Aorta (tissue), 5 donors: ENCODE measurements around the gene VAPA. TPM values are rescaled to one million over a fixed set of nuclear protein-coding genes. Genes with fewer than 3 reads are reported as not detected.

Experiments used
- ATAC-seq: fragments of 200-7000 bp; cut with Tn5 transposase; one replicate; pipeline ENCODE4 v1.9.1; 2022; ENCODE audit warnings: moderate library complexity; ENCODE audit not compliant: low FRiP score
- DNase-seq, 2 donors: peaks; one replicate each; pipeline ENCODE4 v3.0.0-alpha.2; 2020
- H3K27ac ChIP-seq, 2 donors: one replicate each; pipeline ENCODE4 v1.5.1; 2013; ENCODE audit warnings: low read length in 2 of 2, mild to moderate bottlenecking in 2 of 2, moderate library complexity in 2 of 2, control low read depth in 1 of 2, inconsistent platforms in 1 of 2, low read depth in 1 of 2
- H3K27me3 ChIP-seq, 2 donors: one replicate each; pipeline ENCODE4 v1.6.1; 2013; ENCODE audit warnings: control low read depth in 1 of 2, low read length in 1 of 2, mild to moderate bottlenecking in 1 of 2, moderate library complexity in 1 of 2; ENCODE audit not compliant: insufficient read depth in 2 of 2, control insufficient read depth in 1 of 2
- H3K36me3 ChIP-seq, 2 donors: one replicate each; pipeline ENCODE4 v1.6.1; 2013; ENCODE audit warnings: control low read depth in 1 of 2, low read length in 1 of 2, mild to moderate bottlenecking in 1 of 2; ENCODE audit not compliant: insufficient read depth in 2 of 2, control insufficient read depth in 1 of 2
- H3K4me1 ChIP-seq, 2 donors: one replicate each; pipeline ENCODE4 v1.6.1; 2013; ENCODE audit warnings: low read length in 2 of 2, control low read depth in 1 of 2, mild to moderate bottlenecking in 1 of 2, moderate library complexity in 1 of 2; ENCODE audit not compliant: insufficient read depth in 2 of 2, control insufficient read depth in 1 of 2
- H3K4me3 ChIP-seq, 2 donors: one replicate each; pipeline ENCODE4 v1.5.1; 2013; ENCODE audit warnings: low read length in 2 of 2, control low read depth in 1 of 2, mild to moderate bottlenecking in 1 of 2
- H3K9me3 ChIP-seq: one replicate; pipeline ENCODE4 v1.6.1; 2013; ENCODE audit warnings: mild to moderate bottlenecking, low read length; ENCODE audit not compliant: control insufficient read depth
- WGBS, 2 donors: extraction: QIAGEN DNeasy Blood & Tissue Kit; methylation state at CpG; one replicate each; pipeline ENCODE4 v1.1.7; 2013; 5-methylcytosine and 5-hydroxymethylcytosine counted together
- intact Hi-C, 2 donors: fragments of 100-400 bp; cut with DNase I; formaldehyde crosslinking; loops; one replicate each; pipeline versions ENCODE4 v1.14.2 to v1.15.0; 2022
- polyA plus RNA-seq, 2 donors: library from polyadenylated mRNA; stranded (reverse); fragments of 200-250 nt; gene quantifications; one replicate each; pipeline ENCODE4 v1.2.3, GENCODE V29; 2013
- total RNA-seq, 2 donors: library from RNA; stranded (reverse); fragmentation: NEBNext Ultra II Directional; extraction: Animal tissue kit (Norgen Biotek cat#: 25700); gene quantifications; one replicate each; pipeline ENCODE4 v1.2.1, GENCODE V29; 2021
- donor health status: healthy with polysubstance abuse.
- donor health status: Bipolar disorder and iron deficiency.
- donor health status: DM: no; HTN: no; CAD: no.
- donor health status: DM: no; HTN: no; CAD: no.
- donor health status: DM: yes; HTN: yes; CAD: no.

Gene VAPA
- total and polyA plus RNA-seq, 4 donors, result 119 to 221 (median 193) TPM

GRCh38 chr18:9975658-9976057 is 61.8 kb downstream of the VAPA start:
- DNase-seq, result no peak
- H3K36me3 ChIP-seq, result no peaks in the 10 kb centered on the region
- no peaks in the 10 kb centered on the region for H3K4me1 ChIP-seq
- intact Hi-C loops, result no loop called here
- H3K27ac ChIP-seq, result no peak overlapping the region
- ATAC-seq, result no peak
- H3K27me3 ChIP-seq, result no peaks in the 10 kb centered on the region
- no peaks in the 10 kb centered on the region for H3K9me3 ChIP-seq
- no peak overlapping the region for H3K4me3 ChIP-seq

- no peak overlapping the region for H3K4me3 ChIP-seq
- no peaks in the 10 kb centered on the region for H3K36me3 ChIP-seq
- H3K4me1 ChIP-seq, result no peaks in the 10 kb centered on the region
- intact Hi-C loops, result no loop called here
- no peak overlapping the region for H3K27ac ChIP-seq
- H3K9me3 ChIP-seq, result no peaks in the 10 kb centered on the region
- H3K27me3 ChIP-seq, result no peaks in the 10 kb centered on the region
- DNase-seq (no peak), ATAC-seq (no peak)
- WGBS, 2 donors, result 83 to 84% methylated on average over 5 of the region's 5 CpGs
These were observed 68.9 kb downstream of the VAPA start for GRCh38 chr18:9982711-9983110.

GRCh38 chr18:9984080-9984479 is 70.3 kb downstream of the VAPA start:
- H3K27me3 ChIP-seq, result no peaks in the 10 kb centered on the region
- no peak for DNase-seq
- no peak overlapping the region for H3K27ac ChIP-seq
- H3K36me3 ChIP-seq, result no peaks in the 10 kb centered on the region
- H3K4me3 ChIP-seq, result no peak overlapping the region
- WGBS, 2 donors, result 71 to 82% methylated on average over 5 of the region's 5 CpGs
- intact Hi-C loops, result no loop called here
- no peaks in the 10 kb centered on the region for H3K9me3 ChIP-seq
- no peaks in the 10 kb centered on the region for H3K4me1 ChIP-seq
- ATAC-seq, result no peak

GRCh38 chr18:9985641-9986040 is 71.8 kb downstream of the VAPA start:
- intact Hi-C loops, result no loop called here
- no peaks in the 10 kb centered on the region for H3K27me3 ChIP-seq
- H3K9me3 ChIP-seq, result no peaks in the 10 kb centered on the region
- no peak overlapping the region for H3K4me3 ChIP-seq
- ATAC-seq (no peak), DNase-seq (no peak)
- H3K36me3 ChIP-seq, result no peaks in the 10 kb centered on the region
- no peaks in the 10 kb centered on the region for H3K4me1 ChIP-seq
- 93% methylated on average over 4 of the region's 4 CpGs for whole genome bisulfite sequencing, 2 donors
- H3K27ac ChIP-seq, result no peak overlapping the region

- no peak for ATAC-seq
- Histone ChIP-seq H3K4me1 (no peaks in the 10 kb centered on the region), H3K9me3 (no peaks in the 10 kb centered on the region), H3K27me3 (no peaks in the 10 kb centered on the region), H3K4me3 (no peak overlapping the region), H3K27ac (no peak overlapping the region), H3K36me3 (no peaks in the 10 kb centered on the region)
- WGBS, 2 donors, result 90 to 96% methylated on average over 17 of the region's 17 CpGs
- DNase-seq, result no peak
- intact Hi-C loops, result no loop called here
These were observed 72.5 kb downstream of the VAPA start for GRCh38 chr18:9986156-9986930.

GRCh38 chr18:9987345-9987744 is 73.5 kb downstream of the VAPA start:
- 17 to 41% methylated on average over 8 of the region's 8 CpGs for WGBS, 2 donors
- no peak overlapping the region for H3K27ac ChIP-seq
- no peak for ATAC-seq

GRCh38 chr18:9987931-9988330 is 74.1 kb downstream of the VAPA start:
- intact Hi-C loops, result no loop called here
- no peak for DNase-seq
- Histone ChIP-seq H3K36me3 (no peaks in the 10 kb centered on the region), H3K27ac (no peak overlapping the region), H3K4me1 (no peaks in the 10 kb centered on the region), H3K4me3 (no peak overlapping the region), H3K9me3 (no peaks in the 10 kb centered on the region), H3K27me3 (no peaks in the 10 kb centered on the region)
- ATAC-seq, result no peak
- WGBS, 2 donors, result 89 to 93% methylated on average over 12 of the region's 12 CpGs

More at GRCh38 chr18:9987345-9987744, 73.5 kb downstream of the VAPA start:
- Histone ChIP-seq H3K27me3 (no peaks in the 10 kb centered on the region), H3K9me3 (no peaks in the 10 kb centered on the region), H3K36me3 (no peaks in the 10 kb centered on the region), H3K4me1 (no peaks in the 10 kb centered on the region), H3K4me3 (no peak overlapping the region)
- no peak for DNase-seq
- intact Hi-C loops, result no loop called here

GRCh38 chr18:9988665-9989064 is 74.8 kb downstream of the VAPA start:
- H3K27me3 ChIP-seq, result no peaks in the 10 kb centered on the region
- no peak overlapping the region for H3K4me3 ChIP-seq
- no peaks in the 10 kb centered on the region for H3K36me3 ChIP-seq
- no peaks in the 10 kb centered on the region for H3K4me1 ChIP-seq
- intact Hi-C loops, result no loop called here
- H3K27ac ChIP-seq, result no peak overlapping the region
- no peak for ATAC-seq
- WGBS, 2 donors, result 86 to 90% methylated on average over 9 of the region's 9 CpGs
- H3K9me3 ChIP-seq, result no peaks in the 10 kb centered on the region
- DNase-seq, result no peak

GRCh38 chr18:9989481-9989880 is 75.7 kb downstream of the VAPA start:
- H3K27me3 ChIP-seq, result no peaks in the 10 kb centered on the region
- intact Hi-C loops, result no loop called here
- H3K27ac ChIP-seq, result no peak overlapping the region
- no peak overlapping the region for H3K4me3 ChIP-seq
- 61 to 66% methylated on average over 5 of the region's 5 CpGs for WGBS, 2 donors
- ATAC-seq, result no peak
- no peaks in the 10 kb centered on the region for H3K36me3 ChIP-seq
- no peak for DNase-seq
- H3K9me3 ChIP-seq, result no peaks in the 10 kb centered on the region
- H3K4me1 ChIP-seq, result no peaks in the 10 kb centered on the region
